ENCODE data around the gene IFNL1. TPM values are rescaled to one million over a fixed set of nuclear protein-coding genes. Genes with fewer than 3 reads are reported as not detected.

The IFNL1 gene
- total RNA-seq, 1 experiment from 2014 or later = 0.57 TPM

DNA sequence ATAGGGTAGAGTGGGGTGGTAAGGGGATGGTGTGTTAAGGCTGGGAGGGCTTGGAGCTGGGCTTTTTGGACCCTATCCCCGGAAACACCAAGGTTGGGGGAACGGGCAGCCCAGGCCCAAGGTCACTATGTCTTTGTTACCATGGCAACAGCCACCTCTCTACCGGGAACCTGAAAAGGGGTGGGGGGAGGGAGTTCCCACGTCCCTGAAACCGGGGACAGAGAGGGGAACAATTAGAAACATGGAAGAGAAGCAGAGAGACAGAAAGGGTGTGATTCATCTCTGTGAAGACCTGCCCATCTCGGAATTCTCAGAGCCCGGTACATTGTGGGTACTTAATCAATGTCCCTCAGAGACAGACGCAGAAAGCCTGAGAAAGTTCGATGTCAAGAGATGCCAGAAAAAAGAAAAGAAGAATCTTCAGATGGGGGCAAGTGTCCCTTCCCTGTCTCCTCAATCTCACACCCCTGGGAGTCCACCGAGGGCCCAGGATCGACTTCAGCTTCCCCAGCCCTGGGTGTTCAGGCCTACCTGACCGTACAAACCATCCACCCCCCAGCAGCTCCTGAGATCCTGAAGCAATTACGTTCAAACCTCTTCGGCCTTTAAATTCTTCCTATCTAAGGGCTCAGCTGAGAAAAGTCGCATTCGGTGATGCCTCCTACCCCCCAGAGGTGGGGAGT lies 31.3 kb downstream of the IFNL1 start:
- TF ChIP-seq POLR2AphosphoS5 (IDR thresholded peaks at IDR 0.05; ENCODE audit: low read depth, low read length) = no peak
- TF ChIP-seq TCF7L2 (IDR thresholded peaks at IDR 0.05; ENCODE audit: low read depth, low read length) = no peak
- TF ChIP-seq, protein P1, sequence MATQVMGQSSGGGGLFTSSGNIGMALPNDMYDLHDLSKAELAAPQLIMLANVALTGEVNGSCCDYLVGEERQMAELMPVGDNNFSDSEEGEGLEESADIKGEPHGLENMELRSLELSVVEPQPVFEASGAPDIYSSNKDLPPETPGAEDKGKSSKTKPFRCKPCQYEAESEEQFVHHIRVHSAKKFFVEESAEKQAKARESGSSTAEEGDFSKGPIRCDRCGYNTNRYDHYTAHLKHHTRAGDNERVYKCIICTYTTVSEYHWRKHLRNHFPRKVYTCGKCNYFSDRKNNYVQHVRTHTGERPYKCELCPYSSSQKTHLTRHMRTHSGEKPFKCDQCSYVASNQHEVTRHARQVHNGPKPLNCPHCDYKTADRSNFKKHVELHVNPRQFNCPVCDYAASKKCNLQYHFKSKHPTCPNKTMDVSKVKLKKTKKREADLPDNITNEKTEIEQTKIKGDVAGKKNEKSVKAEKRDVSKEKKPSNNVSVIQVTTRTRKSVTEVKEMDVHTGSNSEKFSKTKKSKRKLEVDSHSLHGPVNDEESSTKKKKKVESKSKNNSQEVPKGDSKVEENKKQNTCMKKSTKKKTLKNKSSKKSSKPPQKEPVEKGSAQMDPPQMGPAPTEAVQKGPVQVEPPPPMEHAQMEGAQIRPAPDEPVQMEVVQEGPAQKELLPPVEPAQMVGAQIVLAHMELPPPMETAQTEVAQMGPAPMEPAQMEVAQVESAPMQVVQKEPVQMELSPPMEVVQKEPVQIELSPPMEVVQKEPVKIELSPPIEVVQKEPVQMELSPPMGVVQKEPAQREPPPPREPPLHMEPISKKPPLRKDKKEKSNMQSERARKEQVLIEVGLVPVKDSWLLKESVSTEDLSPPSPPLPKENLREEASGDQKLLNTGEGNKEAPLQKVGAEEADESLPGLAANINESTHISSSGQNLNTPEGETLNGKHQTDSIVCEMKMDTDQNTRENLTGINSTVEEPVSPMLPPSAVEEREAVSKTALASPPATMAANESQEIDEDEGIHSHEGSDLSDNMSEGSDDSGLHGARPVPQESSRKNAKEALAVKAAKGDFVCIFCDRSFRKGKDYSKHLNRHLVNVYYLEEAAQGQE (IDR thresholded peaks at IDR 0.05; ENCODE audit: insufficient read depth in 1 of 2, low read depth in 2 of 2, low read length in 1 of 2) = no peak
- TF ChIP-seq, protein P2, sequence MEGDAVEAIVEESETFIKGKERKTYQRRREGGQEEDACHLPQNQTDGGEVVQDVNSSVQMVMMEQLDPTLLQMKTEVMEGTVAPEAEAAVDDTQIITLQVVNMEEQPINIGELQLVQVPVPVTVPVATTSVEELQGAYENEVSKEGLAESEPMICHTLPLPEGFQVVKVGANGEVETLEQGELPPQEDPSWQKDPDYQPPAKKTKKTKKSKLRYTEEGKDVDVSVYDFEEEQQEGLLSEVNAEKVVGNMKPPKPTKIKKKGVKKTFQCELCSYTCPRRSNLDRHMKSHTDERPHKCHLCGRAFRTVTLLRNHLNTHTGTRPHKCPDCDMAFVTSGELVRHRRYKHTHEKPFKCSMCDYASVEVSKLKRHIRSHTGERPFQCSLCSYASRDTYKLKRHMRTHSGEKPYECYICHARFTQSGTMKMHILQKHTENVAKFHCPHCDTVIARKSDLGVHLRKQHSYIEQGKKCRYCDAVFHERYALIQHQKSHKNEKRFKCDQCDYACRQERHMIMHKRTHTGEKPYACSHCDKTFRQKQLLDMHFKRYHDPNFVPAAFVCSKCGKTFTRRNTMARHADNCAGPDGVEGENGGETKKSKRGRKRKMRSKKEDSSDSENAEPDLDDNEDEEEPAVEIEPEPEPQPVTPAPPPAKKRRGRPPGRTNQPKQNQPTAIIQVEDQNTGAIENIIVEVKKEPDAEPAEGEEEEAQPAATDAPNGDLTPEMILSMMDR (IDR thresholded peaks at IDR 0.05) = no peak
- TF ChIP-seq SIN3A (IDR thresholded peaks at IDR 0.05; ENCODE audit: borderline replicate concordance, insufficient read depth, low read depth, low read length) = no peak
- intact Hi-C loops (cut with micrococcal nuclease; ENCODE audit: unreplicated experiment) (loop anchor here (1.0 to 5.0 kb wide), 6 partner anchors 83 to 466 kb away; no protein-coding TSS in a partner anchor), in situ Hi-C loops (cut with HindIII; ENCODE audit: low pct_unique_long_range_greater_than_20kb, low sequenced_read_pairs) (no loop called here)
- no peaks in the 10 kb centered on the region for H3K27me3 ChIP-seq (ENCODE audit: control insufficient read depth, insufficient read depth, low read length)
- H3K27ac ChIP-seq (ENCODE audit: low read length) = no peak overlapping the region
- no peak overlapping the region for H3K4me3 ChIP-seq (ENCODE audit: low read depth in 2 of 2, low read length in 2 of 2)
- H3K9me3 ChIP-seq (ENCODE audit: control insufficient read depth, insufficient read depth, low read depth, low read length) = no peaks in the 10 kb centered on the region
- BruUV-seq (replicated peaks) = no TSS peak
- H3K4me1 ChIP-seq (ENCODE audit: control insufficient read depth, insufficient read depth, low read length) = peaks cover 7% of the 10 kb centered on the region; the same call in 1 of the 2 replicates
- ATAC-seq (peak; percentile 21), DNase-seq (ENCODE audit: low read depth, low spot score) (no peak)
- H3K36me3 ChIP-seq (ENCODE audit: control insufficient read depth, insufficient read depth, low read length) = no peaks in the 10 kb centered on the region
- ChIA-PET POLR2A (interaction anchor here (0.5 to 1.6 kb wide), 11 partner anchors 14 to 626 kb away, joined by 3 to 16 read pairs (median 4); partner anchors contain the start of genes MED29, PAF1, PLEKHG2 and RPS16), CTCF (interaction anchor here (0.5 to 7.2 kb wide), 46 partner anchors 10 to 465 kb away, joined by 3 to 78 read pairs (median 4); partner anchors contain the start of genes IFNL1, MED29, PAF1 and PLEKHG2)

DNA sequence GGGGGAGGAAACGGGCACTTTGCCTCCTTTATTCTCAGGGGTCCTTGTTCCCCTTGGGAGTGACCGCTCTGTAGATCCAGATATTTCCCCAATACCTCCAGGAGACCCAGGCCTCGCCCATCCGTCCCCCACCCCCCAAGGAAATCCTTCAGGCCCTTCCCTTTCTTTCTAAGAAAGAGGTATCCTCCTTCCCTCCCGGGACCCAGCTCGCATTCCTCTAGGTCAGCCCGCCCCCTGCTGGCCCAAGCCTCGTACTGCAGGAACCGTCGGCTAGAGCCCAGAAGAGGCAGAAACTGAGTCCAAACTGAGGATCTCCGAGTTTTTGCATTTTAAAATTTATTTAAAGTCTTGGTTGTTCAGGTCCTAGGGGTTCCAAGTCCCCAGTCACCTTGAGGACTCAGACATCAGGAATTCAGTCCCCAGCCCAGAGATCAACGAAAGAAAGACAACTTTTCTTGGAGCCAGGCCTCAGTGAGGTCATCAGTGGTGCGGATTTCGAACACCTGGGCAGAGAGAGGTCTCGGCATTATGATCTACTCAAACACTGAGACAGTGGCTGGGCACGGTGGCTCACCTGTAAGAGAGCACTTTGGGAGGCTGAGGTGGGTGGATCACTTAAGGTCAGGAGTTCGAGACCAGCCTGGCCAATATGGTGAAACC lies 32.0 kb downstream of the IFNL1 start:
- H3K4me3 ChIP-seq (ENCODE audit: low read depth in 2 of 2, low read length in 2 of 2) = no peak overlapping the region
- DNase-seq (ENCODE audit: low read depth, low spot score) (peak; percentile 97), ATAC-seq (peak; percentile 84)
- ChIA-PET CTCF (interaction anchor here (0.5 to 7.2 kb wide), 41 partner anchors 10 to 603 kb away, joined by 3 to 78 read pairs (median 4); partner anchors contain the start of genes IFNL1, MED29, PAF1 and SAMD4B), POLR2A (interaction anchor here (0.5 to 1.4 kb wide), 8 partner anchors 36 to 476 kb away, joined by 3 to 16 read pairs (median 3); partner anchors contain the start of genes MED29, PAF1 and PLEKHG2)
- no peaks in the 10 kb centered on the region for H3K9me3 ChIP-seq (ENCODE audit: control insufficient read depth, insufficient read depth, low read depth, low read length)
- peaks cover 7% of the 10 kb centered on the region; the same call in 1 of the 2 replicates for H3K4me1 ChIP-seq (ENCODE audit: control insufficient read depth, insufficient read depth, low read length)
- H3K36me3 ChIP-seq (ENCODE audit: control insufficient read depth, insufficient read depth, low read length) = no peaks in the 10 kb centered on the region
- in situ Hi-C loops (cut with HindIII; ENCODE audit: low pct_unique_long_range_greater_than_20kb, low sequenced_read_pairs) (no loop called here), intact Hi-C loops (cut with micrococcal nuclease; ENCODE audit: unreplicated experiment) (loop anchor here (1.0 to 5.0 kb wide), 6 partner anchors 83 to 465 kb away; no protein-coding TSS in a partner anchor)
- H3K27ac ChIP-seq (ENCODE audit: low read length) = peak overlapping the region; percentile 2
- no peaks in the 10 kb centered on the region for H3K27me3 ChIP-seq (ENCODE audit: control insufficient read depth, insufficient read depth, low read length)
- no TSS peak for BruUV-seq (replicated peaks)
- TF ChIP-seq, protein P2 (IDR thresholded peaks at IDR 0.05) = no peak
- no peak for TF ChIP-seq POLR2AphosphoS5 (IDR thresholded peaks at IDR 0.05; ENCODE audit: low read depth, low read length)
- TF ChIP-seq SIN3A (IDR thresholded peaks at IDR 0.05; ENCODE audit: borderline replicate concordance, insufficient read depth, low read depth, low read length) = no peak
- TF ChIP-seq, protein P1 (IDR thresholded peaks at IDR 0.05; ENCODE audit: insufficient read depth in 1 of 2, low read depth in 2 of 2, low read length in 1 of 2) = no peak
- TF ChIP-seq TCF7L2 (IDR thresholded peaks at IDR 0.05; ENCODE audit: low read depth, low read length) = no peak

Measured in Panc1 (cell line).